Measurements from ENCODE around the gene DUOX1. TPM values are rescaled to one million over a fixed set of nuclear protein-coding genes. Genes with fewer than 3 reads are reported as not detected.
A peak's percentile ranks its signal among the peaks of the same experiment; 100 is the strongest.

The DUOX1 gene
- total and polyA plus RNA-seq, 2 donors (not counting 3 experiments of a cell fraction or from before 2014, with no cell fraction given), result not detected

DNA sequence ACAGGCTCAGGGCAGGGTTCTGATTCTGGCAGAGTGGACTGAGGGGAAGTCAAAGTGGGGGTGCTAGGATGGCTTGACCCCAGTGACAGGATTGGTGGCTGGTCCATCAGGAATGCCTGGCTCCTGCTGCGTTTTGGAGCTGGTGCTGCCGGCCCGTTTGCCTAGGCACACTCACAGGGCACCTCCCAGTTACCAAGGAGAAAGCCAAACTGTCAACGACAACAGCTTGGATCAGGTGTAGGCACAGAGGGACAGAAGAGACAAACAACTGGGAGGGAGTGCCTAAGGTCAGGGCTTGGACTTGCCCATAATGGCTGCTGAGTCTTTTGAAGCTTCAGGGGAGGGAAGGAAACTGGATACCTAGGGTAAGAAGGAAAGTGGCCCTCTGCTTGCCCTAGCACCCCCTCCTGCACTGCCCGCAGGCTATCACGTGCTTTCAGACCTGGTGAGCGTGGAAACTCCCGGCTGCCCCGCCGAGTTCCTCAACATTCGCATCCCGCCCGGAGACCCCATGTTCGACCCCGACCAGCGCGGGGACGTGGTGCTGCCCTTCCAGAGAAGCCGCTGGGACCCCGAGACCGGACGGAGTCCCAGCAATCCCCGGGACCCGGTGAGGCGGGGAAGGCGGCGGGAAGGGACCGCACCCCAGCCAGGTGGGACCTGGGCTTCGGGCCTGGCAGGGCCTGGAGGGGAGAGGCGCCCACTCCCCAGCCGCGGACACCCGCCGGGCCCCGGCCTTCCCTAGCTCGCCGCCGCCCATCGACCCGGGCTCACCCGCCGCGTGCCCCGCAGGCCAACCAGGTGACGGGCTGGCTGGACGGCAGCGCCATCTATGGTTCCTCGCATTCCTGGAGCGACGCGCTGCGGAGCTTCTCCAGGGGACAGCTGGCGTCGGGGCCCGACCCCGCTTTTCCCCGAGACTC is 5.1 kb downstream of the DUOX1 start:
- TF ChIP-seq GATA2 (IDR thresholded peaks at IDR 0.05; ENCODE audit: insufficient read depth, insufficient read length, low read depth, low read length), result no peak
- no peak for TF ChIP-seq MYC (IDR thresholded peaks at IDR 0.05; ENCODE audit: low read depth, low read length)
- TF ChIP-seq, protein P1, sequence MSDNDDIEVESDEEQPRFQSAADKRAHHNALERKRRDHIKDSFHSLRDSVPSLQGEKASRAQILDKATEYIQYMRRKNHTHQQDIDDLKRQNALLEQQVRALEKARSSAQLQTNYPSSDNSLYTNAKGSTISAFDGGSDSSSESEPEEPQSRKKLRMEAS (IDR thresholded peaks at IDR 0.05; ENCODE audit: insufficient read depth, insufficient read length), result no peak
- no peak for TF ChIP-seq JUN (IDR thresholded peaks at IDR 0.05; ENCODE audit: borderline replicate concordance, insufficient read depth, insufficient read length, low read depth)
- peak in 1 of 2 donors; percentile 25 for TF ChIP-seq CTCF (IDR thresholded peaks at IDR 0.05; ENCODE audit: extremely low read depth in 1 of 2, insufficient read depth in 1 of 2, low read depth in 1 of 2, low read length in 2 of 2)
- TF ChIP-seq EZH2 (IDR thresholded peaks at IDR 0.05; ENCODE audit: borderline replicate concordance, low read depth, low read length, severe bottlenecking), result peak; percentile 81
- no peak for TF ChIP-seq FOS (IDR thresholded peaks at IDR 0.05; ENCODE audit: borderline replicate concordance, insufficient read depth, low read length)
- TF ChIP-seq POLR2A (IDR thresholded peaks at IDR 0.05; ENCODE audit: low read depth, low read length), result no peak
- no peak for TF ChIP-seq POLR2AphosphoS5 (IDR thresholded peaks at IDR 0.05; ENCODE audit: insufficient read depth, low read depth, low read length)
- Histone ChIP-seq H3K9ac (replicated peaks; ENCODE audit: extremely low read depth, insufficient read depth, low read length) (no peak overlapping the region), H3K27ac (ENCODE audit: insufficient read depth, low read depth, low read length) (no peak overlapping the region), H3K27me3 (ENCODE audit: control insufficient read depth in 2 of 2, insufficient read depth in 2 of 2, low read length in 2 of 2) (peaks cover 57 to 61% of the 10 kb centered on the region in 2 experiments), H2AFZ (ENCODE audit: low read depth, low read length) (no peak overlapping the region), H3K4me2 (ENCODE audit: insufficient read depth, low read length) (no peak overlapping the region), H3K79me2 (ENCODE audit: control insufficient read depth, insufficient read depth, low read length) (no peaks in the 10 kb centered on the region), H3K4me3 (replicated peaks in 1 of 3; ENCODE audit: insufficient read depth in 1 of 3, low read depth in 1 of 3, low read length in 3 of 3) (no peak overlapping the region), H3K9me3 (replicated peaks; ENCODE audit: control insufficient read depth, insufficient read depth, low read length) (no peaks in the 10 kb centered on the region), H3K4me1 (ENCODE audit: control insufficient read depth, extremely low read depth, insufficient read depth, low read length) (no peaks in the 10 kb centered on the region), H4K20me1 (replicated peaks; ENCODE audit: control insufficient read depth, extremely low read depth, insufficient read depth, low read length) (no peaks in the 10 kb centered on the region), H3K36me3 (ENCODE audit: control insufficient read depth in 2 of 2, extremely low read depth in 1 of 2, insufficient read depth in 2 of 2, low read length in 2 of 2) (no peaks in the 10 kb centered on the region), H3K9me1 (replicated peaks; ENCODE audit: control insufficient read depth, extremely low read depth, insufficient read depth, low read length) (no peaks in the 10 kb centered on the region)
- POLR2A ChIA-PET, result no interaction called here
- intact Hi-C loops (cut with micrococcal nuclease) (no loop called here), dilution Hi-C loops (cut with MboI; ENCODE audit: extremely low pct_ligation_motif_present, low sequenced_read_pairs) (no loop called here)
- DNase-seq (ENCODE audit: low read depth, low spot score) (no peak), FAIRE-seq (no peak)
- CTCF ChIA-PET, result interaction anchor here (1.6 to 3.5 kb wide), 3 partner anchors 8 to 17 kb away, joined by 10 to 22 read pairs (median 10); no protein-coding TSS in a partner anchor
- no TSS peak for BruUV-seq (replicated peaks)
